ENCODE results near the gene POLG2. TPM values are rescaled to one million over a fixed set of nuclear protein-coding genes. Genes with fewer than 3 reads are reported as not detected.
A peak's percentile ranks its signal among the peaks of the same experiment; 100 is the strongest.

POLG2 gene
- total RNA-seq, 1 experiment from 2014 or later, result 51.5 TPM

DNA sequence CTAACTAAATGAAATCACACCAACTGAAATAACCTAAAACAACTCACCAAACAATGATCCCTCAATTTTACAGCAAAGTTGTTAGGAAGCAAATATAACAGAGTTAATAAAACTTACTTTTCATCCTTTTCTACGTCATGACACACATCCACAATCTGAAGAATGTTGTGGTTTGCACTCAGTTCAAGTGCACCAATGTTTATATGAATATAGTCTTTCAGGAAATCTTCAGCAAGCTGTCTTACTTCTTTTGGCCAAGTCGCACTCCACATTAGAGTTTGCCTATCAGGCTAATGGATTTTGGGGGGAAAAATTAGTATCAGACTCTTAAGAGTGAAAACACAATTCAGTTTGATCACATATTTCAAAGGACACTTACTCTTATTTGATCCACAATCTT, 6.0 kb upstream of the POLG2 start:
- no TSS peak for BruUV-seq (replicated peaks)
- Histone ChIP-seq H3K27ac (ENCODE audit: low read depth, low read length) (no peak overlapping the region), H3K9ac (ENCODE audit: low read length) (no peak overlapping the region), H3K9me3 (ENCODE audit: control insufficient read depth in 1 of 2, insufficient read depth in 1 of 2, low read depth in 1 of 2, low read length in 2 of 2) (no peaks in the 10 kb centered on the region), H3K4me1 (ENCODE audit: control insufficient read depth in 1 of 2, insufficient read depth in 2 of 2, low read length in 2 of 2) (peaks cover 9 to 55% of the 10 kb centered on the region in 2 experiments), H3K9me2 (ENCODE audit: insufficient read depth) (no peaks in the 10 kb centered on the region), H3K79me2 (ENCODE audit: insufficient read depth, low read length) (peaks cover 82% of the 10 kb centered on the region), H4K20me1 (ENCODE audit: insufficient read depth) (peaks cover 72% of the 10 kb centered on the region; the same call in 1 of the 2 replicates), H3K4me3 (replicated peaks in 1 of 2; ENCODE audit: low read depth in 1 of 2, low read length in 2 of 2) (no peak overlapping the region), H3K4me2 (ENCODE audit: low read length) (no peak overlapping the region), H3K27me3 (ENCODE audit: insufficient read depth, low read length) (no peaks in the 10 kb centered on the region), H3K36me3 (ENCODE audit: control insufficient read depth in 1 of 2, insufficient read depth in 2 of 2, low read length in 2 of 2) (peaks cover 58 to 63% of the 10 kb centered on the region in 2 experiments), H2AFZ (ENCODE audit: low read depth, low read length, poor library complexity, severe bottlenecking) (no peak overlapping the region)
- CTCF ChIA-PET, result no interaction called here
- ATAC-seq (no peak), DNase-seq (ENCODE audit: low read depth, low spot score) (no peak)
- intact Hi-C loops (cut with micrococcal nuclease), result no loop called here
- 0 out of 2 replicates have a peak, but pooled peaks have one; percentile 1 for TF ChIP-seq POLR2AphosphoS5 (IDR thresholded peaks at IDR 0.05; ENCODE audit: low read depth, low read length)
- TF ChIP-seq, protein P1, sequence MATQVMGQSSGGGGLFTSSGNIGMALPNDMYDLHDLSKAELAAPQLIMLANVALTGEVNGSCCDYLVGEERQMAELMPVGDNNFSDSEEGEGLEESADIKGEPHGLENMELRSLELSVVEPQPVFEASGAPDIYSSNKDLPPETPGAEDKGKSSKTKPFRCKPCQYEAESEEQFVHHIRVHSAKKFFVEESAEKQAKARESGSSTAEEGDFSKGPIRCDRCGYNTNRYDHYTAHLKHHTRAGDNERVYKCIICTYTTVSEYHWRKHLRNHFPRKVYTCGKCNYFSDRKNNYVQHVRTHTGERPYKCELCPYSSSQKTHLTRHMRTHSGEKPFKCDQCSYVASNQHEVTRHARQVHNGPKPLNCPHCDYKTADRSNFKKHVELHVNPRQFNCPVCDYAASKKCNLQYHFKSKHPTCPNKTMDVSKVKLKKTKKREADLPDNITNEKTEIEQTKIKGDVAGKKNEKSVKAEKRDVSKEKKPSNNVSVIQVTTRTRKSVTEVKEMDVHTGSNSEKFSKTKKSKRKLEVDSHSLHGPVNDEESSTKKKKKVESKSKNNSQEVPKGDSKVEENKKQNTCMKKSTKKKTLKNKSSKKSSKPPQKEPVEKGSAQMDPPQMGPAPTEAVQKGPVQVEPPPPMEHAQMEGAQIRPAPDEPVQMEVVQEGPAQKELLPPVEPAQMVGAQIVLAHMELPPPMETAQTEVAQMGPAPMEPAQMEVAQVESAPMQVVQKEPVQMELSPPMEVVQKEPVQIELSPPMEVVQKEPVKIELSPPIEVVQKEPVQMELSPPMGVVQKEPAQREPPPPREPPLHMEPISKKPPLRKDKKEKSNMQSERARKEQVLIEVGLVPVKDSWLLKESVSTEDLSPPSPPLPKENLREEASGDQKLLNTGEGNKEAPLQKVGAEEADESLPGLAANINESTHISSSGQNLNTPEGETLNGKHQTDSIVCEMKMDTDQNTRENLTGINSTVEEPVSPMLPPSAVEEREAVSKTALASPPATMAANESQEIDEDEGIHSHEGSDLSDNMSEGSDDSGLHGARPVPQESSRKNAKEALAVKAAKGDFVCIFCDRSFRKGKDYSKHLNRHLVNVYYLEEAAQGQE (IDR thresholded peaks at IDR 0.05; ENCODE audit: low read depth), result no peak
- RAD21 ChIA-PET (ENCODE audit: low non-redundant PET in 1 of 2, low total read pairs in 2 of 2, uncharacterized antibody in 2 of 2, unreplicated experiment in 2 of 2), result no interaction called here
- POLR2A ChIA-PET, result no interaction called here

DNA sequence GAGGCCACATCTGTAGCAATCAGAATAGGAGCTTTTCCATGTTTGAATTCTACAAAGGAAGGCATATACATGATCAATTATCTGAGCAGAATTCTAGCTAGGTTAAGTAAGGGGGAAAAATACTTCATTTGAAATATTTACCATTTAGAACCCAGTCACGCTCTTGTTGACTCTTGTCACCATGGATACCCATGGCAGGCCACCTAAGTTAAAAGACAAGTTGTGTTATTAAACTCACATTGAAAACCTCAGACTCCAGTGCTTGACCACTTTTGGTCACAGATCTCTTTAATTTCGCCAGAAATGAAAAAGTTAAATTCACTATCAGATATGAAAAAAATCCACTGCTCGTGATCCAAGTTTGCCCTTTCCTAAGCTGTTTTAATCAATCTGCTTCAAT, 5.2 kb upstream of the POLG2 start:
- RAD21 ChIA-PET (ENCODE audit: low non-redundant PET in 1 of 2, low total read pairs in 2 of 2, uncharacterized antibody in 2 of 2, unreplicated experiment in 2 of 2), result no interaction called here
- Histone ChIP-seq H3K4me1 (ENCODE audit: control insufficient read depth in 1 of 2, insufficient read depth in 2 of 2, low read length in 2 of 2) (peaks cover 14 to 61% of the 10 kb centered on the region in 2 experiments), H3K9me3 (ENCODE audit: control insufficient read depth in 1 of 2, insufficient read depth in 1 of 2, low read depth in 1 of 2, low read length in 2 of 2) (no peaks in the 10 kb centered on the region), H3K9me2 (ENCODE audit: insufficient read depth) (no peaks in the 10 kb centered on the region), H3K4me3 (replicated peaks in 1 of 2; ENCODE audit: low read depth in 1 of 2, low read length in 2 of 2) (no peak overlapping the region), H4K20me1 (ENCODE audit: insufficient read depth) (peaks cover 68% of the 10 kb centered on the region; the same call in 1 of the 2 replicates), H3K79me2 (ENCODE audit: insufficient read depth, low read length) (peaks cover 75% of the 10 kb centered on the region), H3K27me3 (ENCODE audit: insufficient read depth, low read length) (no peaks in the 10 kb centered on the region), H3K36me3 (ENCODE audit: control insufficient read depth in 1 of 2, insufficient read depth in 2 of 2, low read length in 2 of 2) (peaks cover 58 to 63% of the 10 kb centered on the region in 2 experiments), H2AFZ (ENCODE audit: low read depth, low read length, poor library complexity, severe bottlenecking) (no peak overlapping the region), H3K27ac (ENCODE audit: low read depth, low read length) (no peak overlapping the region), H3K9ac (ENCODE audit: low read length) (no peak overlapping the region), H3K4me2 (ENCODE audit: low read length) (no peak overlapping the region)
- no TSS peak for BruUV-seq (replicated peaks)
- TF ChIP-seq, protein P2, sequence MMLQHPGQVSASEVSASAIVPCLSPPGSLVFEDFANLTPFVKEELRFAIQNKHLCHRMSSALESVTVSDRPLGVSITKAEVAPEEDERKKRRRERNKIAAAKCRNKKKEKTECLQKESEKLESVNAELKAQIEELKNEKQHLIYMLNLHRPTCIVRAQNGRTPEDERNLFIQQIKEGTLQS (IDR thresholded peaks at IDR 0.05), result no peak
- TF ChIP-seq SRF (IDR thresholded peaks at IDR 0.05; ENCODE audit: low read depth) (no peak), SP1 (IDR thresholded peaks at IDR 0.05; ENCODE audit: low read depth) (no peak), EZH2 (IDR thresholded peaks at IDR 0.05) (no peak), FOSL1 (IDR thresholded peaks at IDR 0.05; ENCODE audit: low read depth) (no peak), ZNF274 (IDR thresholded peaks at IDR 0.05; ENCODE audit: low read depth, low read length) (no peak), JUND (IDR thresholded peaks at IDR 0.05) (no peak), YY1 (IDR thresholded peaks at IDR 0.05; ENCODE audit: extremely low read depth, insufficient replicate concordance, low read depth, low read length) (no peak)
- TF ChIP-seq, protein P3, sequence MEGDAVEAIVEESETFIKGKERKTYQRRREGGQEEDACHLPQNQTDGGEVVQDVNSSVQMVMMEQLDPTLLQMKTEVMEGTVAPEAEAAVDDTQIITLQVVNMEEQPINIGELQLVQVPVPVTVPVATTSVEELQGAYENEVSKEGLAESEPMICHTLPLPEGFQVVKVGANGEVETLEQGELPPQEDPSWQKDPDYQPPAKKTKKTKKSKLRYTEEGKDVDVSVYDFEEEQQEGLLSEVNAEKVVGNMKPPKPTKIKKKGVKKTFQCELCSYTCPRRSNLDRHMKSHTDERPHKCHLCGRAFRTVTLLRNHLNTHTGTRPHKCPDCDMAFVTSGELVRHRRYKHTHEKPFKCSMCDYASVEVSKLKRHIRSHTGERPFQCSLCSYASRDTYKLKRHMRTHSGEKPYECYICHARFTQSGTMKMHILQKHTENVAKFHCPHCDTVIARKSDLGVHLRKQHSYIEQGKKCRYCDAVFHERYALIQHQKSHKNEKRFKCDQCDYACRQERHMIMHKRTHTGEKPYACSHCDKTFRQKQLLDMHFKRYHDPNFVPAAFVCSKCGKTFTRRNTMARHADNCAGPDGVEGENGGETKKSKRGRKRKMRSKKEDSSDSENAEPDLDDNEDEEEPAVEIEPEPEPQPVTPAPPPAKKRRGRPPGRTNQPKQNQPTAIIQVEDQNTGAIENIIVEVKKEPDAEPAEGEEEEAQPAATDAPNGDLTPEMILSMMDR (IDR thresholded peaks at IDR 0.05 in 2 of 3, conservative IDR thresholded peaks at IDR 0.05 in 1 of 3; ENCODE audit: borderline replicate concordance in 1 of 3, insufficient read depth in 1 of 3, low read depth in 2 of 3, low read length in 2 of 3), result no peak
- TF ChIP-seq, protein P4, sequence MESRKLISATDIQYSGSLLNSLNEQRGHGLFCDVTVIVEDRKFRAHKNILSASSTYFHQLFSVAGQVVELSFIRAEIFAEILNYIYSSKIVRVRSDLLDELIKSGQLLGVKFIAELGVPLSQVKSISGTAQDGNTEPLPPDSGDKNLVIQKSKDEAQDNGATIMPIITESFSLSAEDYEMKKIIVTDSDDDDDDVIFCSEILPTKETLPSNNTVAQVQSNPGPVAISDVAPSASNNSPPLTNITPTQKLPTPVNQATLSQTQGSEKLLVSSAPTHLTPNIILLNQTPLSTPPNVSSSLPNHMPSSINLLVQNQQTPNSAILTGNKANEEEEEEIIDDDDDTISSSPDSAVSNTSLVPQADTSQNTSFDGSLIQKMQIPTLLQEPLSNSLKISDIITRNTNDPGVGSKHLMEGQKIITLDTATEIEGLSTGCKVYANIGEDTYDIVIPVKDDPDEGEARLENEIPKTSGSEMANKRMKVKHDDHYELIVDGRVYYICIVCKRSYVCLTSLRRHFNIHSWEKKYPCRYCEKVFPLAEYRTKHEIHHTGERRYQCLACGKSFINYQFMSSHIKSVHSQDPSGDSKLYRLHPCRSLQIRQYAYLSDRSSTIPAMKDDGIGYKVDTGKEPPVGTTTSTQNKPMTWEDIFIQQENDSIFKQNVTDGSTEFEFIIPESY (IDR thresholded peaks at IDR 0.05; ENCODE audit: extremely low read depth, insufficient replicate concordance, low read length), result no peak
- intact Hi-C loops (cut with micrococcal nuclease), result no loop called here
- ATAC-seq (no peak), DNase-seq (ENCODE audit: low read depth, low spot score) (no peak)
- CTCF ChIA-PET, result no interaction called here
- POLR2A ChIA-PET, result no interaction called here
